ENCODE results near the gene VPS4A. TPM values are rescaled to one million over a fixed set of nuclear protein-coding genes. Genes with fewer than 3 reads are reported as not detected.

VPS4A gene
- total and polyA plus RNA-seq, 10 of the 15 experiments (the other 5 are each of a cell fraction or from before 2014, with no cell fraction given): 5.2 to 36.3 (median 21.4) TPM

DNA sequence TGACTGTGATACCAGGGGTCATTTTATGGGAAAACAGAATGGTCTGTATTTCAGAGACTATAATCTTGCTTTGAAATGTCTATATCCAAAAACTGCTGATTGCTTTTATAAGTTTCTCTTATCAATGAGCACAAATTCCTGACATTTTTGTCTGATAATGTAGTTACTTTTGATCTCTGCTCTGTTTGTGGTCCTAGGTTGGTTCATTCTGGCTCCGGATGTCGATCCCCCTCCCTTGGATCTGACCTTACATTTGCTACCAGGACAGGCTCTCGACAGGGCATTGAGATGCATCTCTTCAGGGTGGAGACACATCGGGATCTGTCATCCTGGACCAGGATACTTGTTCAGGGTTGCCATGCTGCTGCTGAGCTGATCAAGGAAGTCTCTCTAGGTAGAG is 27.3 kb upstream of the VPS4A start (continued):
- TF ChIP-seq NFYB (IDR thresholded peaks at IDR 0.05; ENCODE audit: insufficient read depth, low read depth, low read length) (no peak), USF1 (IDR thresholded peaks at IDR 0.05; ENCODE audit: borderline replicate concordance, extremely low read length, insufficient read depth, low read depth, low read length) (no peak)

- POLR2A ChIA-PET: interaction anchor here (0.6 to 0.7 kb wide), 2 partner anchors 161 to 1402 kb away, joined by 3 to 4 read pairs; no protein-coding TSS in a partner anchor
- SMC1A ChIA-PET (ENCODE audit: uncharacterized antibody, unreplicated experiment): interaction anchor here (0.6 to 8.2 kb wide), 19 partner anchors 8 to 426 kb away, joined by 3 to 117 read pairs (median 4); partner anchors contain the start of gene SNTB2
- in situ Hi-C loops (cut with MboI): loop anchor here (5.0 to 10.0 kb wide), 2 partner anchors 133 to 760 kb away; no protein-coding TSS in a partner anchor
These were observed 25.9 kb upstream of the VPS4A start for GRCh38 chr16:69285240-69285639.

More at GRCh38 chr16:69285240-69285639, 25.9 kb upstream of the VPS4A start:
- Histone ChIP-seq H3K36me3 (ENCODE audit: control insufficient read depth in 2 of 2, insufficient read depth in 2 of 2, low read length in 1 of 2) (no peaks in the 10 kb centered on the region; a peak in 1 of 4 replicates), H3K79me2 (ENCODE audit: control insufficient read depth, insufficient read depth, low read length) (no peaks in the 10 kb centered on the region), H2AFZ (ENCODE audit: control insufficient read depth, low read depth, low read length) (no peak overlapping the region), H3K4me1 (ENCODE audit: control insufficient read depth, insufficient read depth, low read length) (no peaks in the 10 kb centered on the region), H3K9ac (ENCODE audit: control insufficient read depth, insufficient read depth, low read length) (no peak overlapping the region), H3K27ac (ENCODE audit: control insufficient read depth, insufficient read depth) (no peak overlapping the region), H3K4me2 (ENCODE audit: control insufficient read depth, insufficient read depth) (no peak overlapping the region), H3K9me3 (replicated peaks; ENCODE audit: control insufficient read depth, insufficient read depth, low read length) (no peaks in the 10 kb centered on the region), H4K20me1 (ENCODE audit: control insufficient read depth, insufficient read depth) (no peaks in the 10 kb centered on the region), H3K27me3 (replicated peaks in 1 of 2; ENCODE audit: control insufficient read depth in 2 of 2, insufficient read depth in 2 of 2, low read length in 1 of 2) (no peaks in the 10 kb centered on the region), H3K4me3 (no peak overlapping the region)
- FAIRE-seq (no peak), ATAC-seq (no peak), DNase-seq (ENCODE audit: low read depth, low spot score) (no peak)
- ChIA-PET RAD21 (ENCODE audit: unreplicated experiment) (interaction anchor here (1.2 to 6.7 kb wide), 6 partner anchors 44 to 173 kb away, joined by 3 to 69 read pairs (median 4); partner anchors contain the start of gene SNTB2), CTCF (interaction anchor here (0.7 to 8.6 kb wide), 14 partner anchors 9 to 756 kb away, joined by 3 to 193 read pairs (median 5); no protein-coding TSS in a partner anchor)
- 82% methylated on average over 4 of the region's 4 CpGs for WGBS (ENCODE audit: insufficient coverage, insufficient replicate concordance, low lambda C conversion rate, missing lambda C conversion rate)
- TF ChIP-seq E2F8 (IDR thresholded peaks at IDR 0.05; ENCODE audit: low read depth, partially characterized antibody) (no peak), USF1 (IDR thresholded peaks at IDR 0.05; ENCODE audit: borderline replicate concordance, extremely low read length, insufficient read depth, low read depth, low read length) (no peak)
- BruUV-seq (replicated peaks): no TSS peak
- intact Hi-C loops (cut with micrococcal nuclease; ENCODE audit: unreplicated experiment): loop anchor here (5.0 to 10.0 kb wide), 2 partner anchors 380 to 758 kb away; no protein-coding TSS in a partner anchor

All from GM12878 (cell line).